ENCODE data around the gene VTI1A. TPM values are rescaled to one million over a fixed set of nuclear protein-coding genes. Genes with fewer than 3 reads are reported as not detected.

VTI1A gene
- total and polyA plus RNA-seq, 2 of the 4 experiments (the other 2 are of a cell fraction) = 9.7 to 24.9 TPM

- Histone ChIP-seq H2BK20ac (ENCODE audit: low read depth, low read length) (no peak overlapping the region), H3K9ac (ENCODE audit: low read depth, low read length) (no peak overlapping the region), H3K36me3 (ENCODE audit: control insufficient read depth, insufficient read depth, low read length) (no peaks in the 10 kb centered on the region), H2BK15ac (ENCODE audit: low read depth, low read length) (no peak overlapping the region), H3K14ac (replicated peaks; ENCODE audit: low read depth, low read length) (no peak overlapping the region), H3K4me2 (ENCODE audit: low read depth, low read length) (no peak overlapping the region), H4K5ac (ENCODE audit: low read depth, low read length) (no peak overlapping the region), H2AFZ (replicated peaks; ENCODE audit: low read length, poor library complexity) (no peak overlapping the region), H3K9me1 (ENCODE audit: insufficient read depth, low read length) (peaks cover 7% of the 10 kb centered on the region; the same call in 1 of the 2 replicates), H3K27me3 (ENCODE audit: control insufficient read depth, insufficient read depth, low read length) (no peaks in the 10 kb centered on the region), H3K4me3 (ENCODE audit: insufficient read depth, low read depth, low read length) (no peak overlapping the region), H3K4me1 (ENCODE audit: control insufficient read depth, insufficient read depth, low read length) (peaks cover 2% of the 10 kb centered on the region), H2AK9ac (replicated peaks; ENCODE audit: low read depth, low read length, poor library complexity) (no peak overlapping the region), H3K23ac (ENCODE audit: low read depth, low read length) (no peak overlapping the region), H3K56ac (ENCODE audit: extremely low read depth, insufficient read depth, low read length) (no peak overlapping the region), H2BK120ac (ENCODE audit: low read depth, low read length) (no peak overlapping the region), H2BK5ac (ENCODE audit: low read depth, low read length, poor library complexity, severe bottlenecking) (no peak overlapping the region), H3K4ac (ENCODE audit: low read depth, low read length) (no peak overlapping the region), H4K20me1 (ENCODE audit: insufficient read depth, low read length) (no peaks in the 10 kb centered on the region), H3K9me3 (ENCODE audit: control insufficient read depth, insufficient read depth, low read length) (no peaks in the 10 kb centered on the region), H4K8ac (ENCODE audit: low read depth in 2 of 2, low read length in 2 of 2) (no peak overlapping the region), H3K79me1 (ENCODE audit: low read depth in 1 of 2, low read length in 2 of 2) (no peaks in the 10 kb centered on the region), H2AK5ac (ENCODE audit: low read depth, low read length) (no peak overlapping the region), H3K18ac (ENCODE audit: low read depth, low read length) (no peak overlapping the region), H4K91ac (ENCODE audit: insufficient read depth, low read depth, low read length) (no peak overlapping the region), H3K27ac (ENCODE audit: insufficient read depth, low read length) (no peak overlapping the region)
- WGBS, 2 experiments (ENCODE audit: extremely low coverage in 2 of 2, insufficient read length in 1 of 2) = 100% methylated on average over 1 of the region's 8 CpGs; no CpG with 5 or more reads in 1 of the 2 experiments
- POLR2A ChIA-PET (ENCODE audit: unreplicated experiment) = no interaction called here
- ATAC-seq (ENCODE audit: low read depth) (no peak), DNase-seq (no peak)
- intact Hi-C loops (cut with micrococcal nuclease) (no loop called here), in situ Hi-C loops (cut with MboI; ENCODE audit: low sequenced_read_pairs) (no loop called here), dilution Hi-C loops (cut with HindIII; ENCODE audit: low sequenced_read_pairs, unreplicated experiment) (no loop called here)
- TF ChIP-seq MAZ (IDR thresholded peaks at IDR 0.05; ENCODE audit: borderline replicate concordance, low read depth, low read length) (no peak), SMC3 (IDR thresholded peaks at IDR 0.05; ENCODE audit: low read depth, low read length) (no peak), CHD1 (IDR thresholded peaks at IDR 0.05; ENCODE audit: low read depth, low read length) (no peak), MXI1 (IDR thresholded peaks at IDR 0.05; ENCODE audit: borderline replicate concordance, low read depth, low read length) (no peak), CEBPB (IDR thresholded peaks at IDR 0.05; ENCODE audit: low read depth, low read length) (no peak), RAD21 (IDR thresholded peaks at IDR 0.05; ENCODE audit: low read length) (no peak), RFX5 (IDR thresholded peaks at IDR 0.05; ENCODE audit: low read depth, low read length) (no peak), POLR2A (IDR thresholded peaks at IDR 0.05; ENCODE audit: low read depth, low read length) (no peak), ELK1 (IDR thresholded peaks at IDR 0.05; ENCODE audit: borderline replicate concordance, low read depth, low read length) (no peak), USF2 (IDR thresholded peaks at IDR 0.05; ENCODE audit: low read depth, low read length) (no peak), BHLHE40 (IDR thresholded peaks at IDR 0.05; ENCODE audit: low read depth, low read length) (no peak), FOS (IDR thresholded peaks at IDR 0.05; ENCODE audit: low read depth, low read length) (no peak), NFE2L2 (IDR thresholded peaks at IDR 0.05; ENCODE audit: low read depth, low read length) (no peak), RCOR1 (IDR thresholded peaks at IDR 0.05; ENCODE audit: insufficient replicate concordance, low read length) (no peak), CTCF (conservative IDR thresholded peaks at IDR 0.05; ENCODE audit: low read depth, low read length) (no peak)
- no TSS peak for BruUV-seq (replicated peaks)
- CTCF ChIA-PET = no interaction called here
These were observed 360.0 kb downstream of the VTI1A start for GRCh38 chr10:112807013-112807412.

Measured in IMR-90 (cell line).